HCT116 (cell line): ENCODE measurements around the gene ZNF438. TPM values are rescaled to one million over a fixed set of nuclear protein-coding genes. Genes with fewer than 3 reads are reported as not detected.

Experiments
- ATAC-seq: fragments of 200-7000 bp; cut with Tn5 transposase; 2 replicates; pipeline ENCODE4 v1.9.1; 2020; ENCODE audit warnings: mild to moderate bottlenecking, moderate library complexity
- BruUV-seq: library from RNA; stranded (reverse); fragments of 400-500 nt; replicated peaks from 2 replicates; lab custom pipeline; 2021; lab: Mats Ljungman, UMichigan
- CTCF ChIA-PET: fragments of 300-600 bp; sonication (Branson Sonifier 250); formaldehyde crosslinking; loops from one replicate; lab custom pipeline; 2021; ENCODE audit warnings: antibody characterized with exemption; lab: Charles Lee
- POLR2A ChIA-PET: fragments of 300-600, 350-600 bp; sonication (Branson Sonifier 250); formaldehyde crosslinking; loops from one replicate; lab custom pipeline; 2021; ENCODE audit warnings: antibody characterized with exemption; lab: Charles Lee
- RAD21 ChIA-PET, 2 experiments: fragments of 300-600 bp; sonication (Branson Sonifier 250); formaldehyde crosslinking; loops; one replicate each; lab custom pipeline; 2023; ENCODE audit warnings: low total read pairs in 2 of 2; ENCODE audit not compliant: uncharacterized antibody in 2 of 2, unreplicated experiment in 2 of 2, low non-redundant PET in 1 of 2; lab: Charles Lee
- DNase-seq: peaks from one replicate; pipeline ENCODE4 v3.0.0-alpha.2; 2010; ENCODE audit warnings: low read depth, low spot score
- H2AFZ ChIP-seq: fragments of 200-600 bp; shearing (Covaris generic), sonication (generic); 2 replicates; pipeline ENCODE4 v1.6.1; 2017; ENCODE audit warnings: low read depth, mixed run types, mixed read lengths, antibody characterized with exemption, low read length; ENCODE audit not compliant: poor library complexity, severe bottlenecking
- H3K27ac ChIP-seq: 2 replicates; pipeline ENCODE4 v1.5.1; 2012; ENCODE audit warnings: low read depth, low read length
- H3K27me3 ChIP-seq: fragments of 200-600 bp; sonication (generic); 2 replicates; pipeline ENCODE4 v1.6.1; 2016; ENCODE audit warnings: mixed run types, low read length, mixed read lengths; ENCODE audit not compliant: insufficient read depth
- H3K36me3 ChIP-seq, 2 experiments: fragments of 200-500 bp in 1 of 2; fragments of 200-600 bp in 1 of 2; sonication (Bioruptor generic) in 1 of 2; sonication (generic) in 1 of 2; 2 replicates each; pipeline versions ENCODE4 v1.5.1 to v1.6.1; 2014 to 2016; ENCODE audit warnings: low read length in 2 of 2, inconsistent platforms in 1 of 2, mixed read lengths in 1 of 2, mixed run types in 1 of 2; ENCODE audit not compliant: insufficient read depth in 2 of 2, control insufficient read depth in 1 of 2
- H3K4me1 ChIP-seq, 2 experiments: fragments of 200-600 bp in 1 of 2; sonication (generic) in 1 of 2; 2 replicates each; pipeline versions ENCODE4 v1.5.1 to v1.6.1; 2012 to 2017; ENCODE audit warnings: low read length in 2 of 2, inconsistent platforms in 1 of 2, mild to moderate bottlenecking in 1 of 2, mixed read lengths in 1 of 2, mixed run types in 1 of 2, moderate library complexity in 1 of 2; ENCODE audit not compliant: insufficient read depth in 2 of 2, control insufficient read depth in 1 of 2
- H3K4me2 ChIP-seq: fragments of 200-600 bp; sonication (generic); 2 replicates; pipeline ENCODE4 v1.6.1; 2017; ENCODE audit warnings: mixed run types, low read length, mixed read lengths
- H3K4me3 ChIP-seq, 2 experiments: fragments of 200-600 bp in 1 of 2; sonication (generic) in 1 of 2; replicated peaks in 1 of 2; 2 replicates each; pipeline ENCODE4 v1.5.1; 2011 to 2016; ENCODE audit warnings: low read length in 2 of 2, control low read depth in 1 of 2, low read depth in 1 of 2, mild to moderate bottlenecking in 1 of 2, mixed read lengths in 1 of 2, mixed run types in 1 of 2
- H3K79me2 ChIP-seq: fragments of 200-600 bp; sonication (generic); 2 replicates; pipeline ENCODE4 v1.6.1; 2017; ENCODE audit warnings: mild to moderate bottlenecking, mixed run types, low read length, moderate library complexity, mixed read lengths; ENCODE audit not compliant: insufficient read depth
- H3K9ac ChIP-seq: fragments of 200-600 bp; sonication (generic); 2 replicates; pipeline ENCODE4 v1.6.1; 2016; ENCODE audit warnings: low read length, mixed read lengths
- H3K9me2 ChIP-seq: fragments of 200-600 bp; sonication (generic), shearing (Covaris generic); 2 replicates; pipeline ENCODE4 v1.6.1; 2017; ENCODE audit warnings: mixed run types, mild to moderate bottlenecking, moderate library complexity; ENCODE audit not compliant: insufficient read depth
- H3K9me3 ChIP-seq, 2 experiments: fragments of 200-500 bp in 1 of 2; fragments of 200-600 bp in 1 of 2; sonication (Bioruptor generic) in 1 of 2; sonication (generic) in 1 of 2; 2 replicates each; pipeline ENCODE4 v1.6.1; 2014 to 2017; ENCODE audit warnings: low read length in 2 of 2, mixed read lengths in 2 of 2, inconsistent platforms in 1 of 2, low read depth in 1 of 2, mild to moderate bottlenecking in 1 of 2, mixed run types in 1 of 2, moderate library complexity in 1 of 2; ENCODE audit not compliant: control insufficient read depth in 1 of 2, insufficient read depth in 1 of 2
- H4K20me1 ChIP-seq: fragments of 200-600 bp; sonication (generic), shearing (Covaris generic); 2 replicates; pipeline ENCODE4 v1.6.1; 2017; ENCODE audit warnings: mixed run types, mild to moderate bottlenecking, moderate library complexity; ENCODE audit not compliant: insufficient read depth
- EGR1 ChIP-seq: IDR thresholded peaks from 2 replicates; pipeline ENCODE4 v1.6.1; 2012; ENCODE audit warnings: low read depth
- ELF1 ChIP-seq: IDR thresholded peaks from 2 replicates; pipeline ENCODE4 v1.6.1; 2012; ENCODE audit warnings: low read depth, borderline replicate concordance
- EZH2 ChIP-seq: fragments of 200-600 bp; sonication (generic); IDR thresholded peaks from 2 replicates; pipeline ENCODE4 v1.6.1; 2017; ENCODE audit warnings: antibody characterized with exemption, mixed run types
- EZH2phosphoT487 ChIP-seq: fragments of 200-600 bp; IDR thresholded peaks from 2 replicates; pipeline ENCODE4 v1.6.1; 2018; ENCODE audit warnings: antibody characterized with exemption, borderline replicate concordance
- FOSL1 ChIP-seq: IDR thresholded peaks from 2 replicates; pipeline ENCODE4 v1.6.1; 2012; ENCODE audit warnings: low read depth
- JUND ChIP-seq: IDR thresholded peaks from 2 replicates; pipeline ENCODE4 v1.6.1; 2012
- POLR2A ChIP-seq: IDR thresholded peaks from 2 replicates; pipeline ENCODE4 v1.7.0; 2011; ENCODE audit warnings: borderline replicate concordance; ENCODE audit not compliant: insufficient read depth, insufficient read length; ENCODE audit errors: extremely low read depth
- POLR2AphosphoS5 ChIP-seq: IDR thresholded peaks from 2 replicates; pipeline ENCODE4 v1.6.1; 2011; ENCODE audit warnings: mild to moderate bottlenecking, low read depth, low read length, moderate library complexity
- RAD21 ChIP-seq: IDR thresholded peaks from 2 replicates; pipeline ENCODE4 v1.6.1; 2012; ENCODE audit warnings: low read depth, mild to moderate bottlenecking
- SRF ChIP-seq: IDR thresholded peaks from 2 replicates; pipeline ENCODE4 v1.6.1; 2012; ENCODE audit warnings: low read depth
- ZFX ChIP-seq: fragments of 450-650 bp; IDR thresholded peaks from 2 replicates; pipeline ENCODE4 v1.6.1; 2017
- intact Hi-C: fragments of 100-400 bp; cut with micrococcal nuclease; formaldehyde crosslinking; loops from 2 replicates; pipeline ENCODE4 v1.10.0; 2022
- total RNA-seq: library from RNA; stranded (reverse); gene quantifications from one replicate; pipeline ENCODE4 v1.2.1, GENCODE V29; 2021; ENCODE audit not compliant: unreplicated experiment
- TF ChIP-seq, protein P1 (sequence below): IDR thresholded peaks from 2 replicates; pipeline ENCODE4 v1.6.1; 2012; ENCODE audit warnings: low read depth
- TF ChIP-seq, protein P2 (sequence below): IDR thresholded peaks from 2 replicates; pipeline ENCODE4 v1.6.1; 2011; ENCODE audit warnings: mild to moderate bottlenecking, low read length, moderate library complexity; ENCODE audit not compliant: insufficient replicate concordance; ENCODE audit errors: extremely low read depth
- TF ChIP-seq, protein P3 (sequence below): IDR thresholded peaks from 2 replicates; pipeline ENCODE4 v1.6.1; 2012
- TF ChIP-seq, protein P4 (sequence below), 3 experiments: fragments of 200-600 bp in 1 of 3; sonication (generic) in 1 of 3; IDR thresholded peaks in 2 of 3; conservative IDR thresholded peaks in 1 of 3; 2 replicates each; pipeline ENCODE4 v1.5.1; 2012 to 2017; ENCODE audit warnings: low read depth in 2 of 3, low read length in 2 of 3, antibody characterized with exemption in 1 of 3, borderline replicate concordance in 1 of 3, control low read depth in 1 of 3, mild to moderate bottlenecking in 1 of 3, mixed read lengths in 1 of 3, mixed run types in 1 of 3, moderate library complexity in 1 of 3; ENCODE audit not compliant: insufficient read depth in 1 of 3

ZNF438 gene
- total RNA-seq, 1 experiment from 2014 or later = 3.3 TPM

DNA sequence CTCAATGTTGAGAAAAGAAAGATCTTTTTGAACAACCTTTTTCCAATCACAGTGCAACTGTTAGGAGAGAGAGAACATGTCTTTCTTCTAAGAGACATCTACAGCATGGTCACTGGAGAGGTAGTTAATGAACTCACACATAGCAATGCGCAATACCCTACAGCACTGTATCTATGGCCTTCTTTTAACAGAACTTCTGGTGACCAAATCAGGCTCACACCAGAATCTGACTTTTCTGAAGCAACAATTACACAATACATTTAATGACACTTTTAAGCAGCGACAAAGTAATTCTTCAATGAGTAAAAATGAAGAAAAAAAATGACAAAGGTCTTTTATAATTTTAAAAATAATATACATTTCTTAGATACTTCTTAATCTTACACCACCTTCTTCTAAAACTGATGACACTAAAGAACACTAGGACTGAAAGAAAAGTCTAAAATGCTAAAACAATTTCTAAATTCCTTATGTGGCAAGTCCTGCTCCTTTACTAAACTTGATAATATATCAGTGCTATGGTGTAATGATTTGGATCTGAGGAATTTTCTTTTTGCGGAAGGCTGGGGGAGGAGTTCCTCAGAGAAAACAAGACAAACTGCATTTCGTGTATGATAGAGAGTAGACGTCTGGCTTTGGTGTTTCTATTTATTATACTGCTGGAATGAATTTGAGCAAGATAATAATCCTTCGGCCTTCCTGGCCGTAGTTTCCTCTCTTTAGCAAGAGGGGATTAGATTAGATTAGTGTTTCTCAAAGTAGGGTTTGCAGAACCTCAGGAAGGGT, 166.3 kb downstream of the ZNF438 start:
- TF ChIP-seq ELF1 = no peak
- no peak for TF ChIP-seq RAD21
- no peak for TF ChIP-seq EZH2
- TF ChIP-seq SRF = no peak
- no peak for TF ChIP-seq EGR1
- no peak for TF ChIP-seq FOSL1
- TF ChIP-seq, protein P1, sequence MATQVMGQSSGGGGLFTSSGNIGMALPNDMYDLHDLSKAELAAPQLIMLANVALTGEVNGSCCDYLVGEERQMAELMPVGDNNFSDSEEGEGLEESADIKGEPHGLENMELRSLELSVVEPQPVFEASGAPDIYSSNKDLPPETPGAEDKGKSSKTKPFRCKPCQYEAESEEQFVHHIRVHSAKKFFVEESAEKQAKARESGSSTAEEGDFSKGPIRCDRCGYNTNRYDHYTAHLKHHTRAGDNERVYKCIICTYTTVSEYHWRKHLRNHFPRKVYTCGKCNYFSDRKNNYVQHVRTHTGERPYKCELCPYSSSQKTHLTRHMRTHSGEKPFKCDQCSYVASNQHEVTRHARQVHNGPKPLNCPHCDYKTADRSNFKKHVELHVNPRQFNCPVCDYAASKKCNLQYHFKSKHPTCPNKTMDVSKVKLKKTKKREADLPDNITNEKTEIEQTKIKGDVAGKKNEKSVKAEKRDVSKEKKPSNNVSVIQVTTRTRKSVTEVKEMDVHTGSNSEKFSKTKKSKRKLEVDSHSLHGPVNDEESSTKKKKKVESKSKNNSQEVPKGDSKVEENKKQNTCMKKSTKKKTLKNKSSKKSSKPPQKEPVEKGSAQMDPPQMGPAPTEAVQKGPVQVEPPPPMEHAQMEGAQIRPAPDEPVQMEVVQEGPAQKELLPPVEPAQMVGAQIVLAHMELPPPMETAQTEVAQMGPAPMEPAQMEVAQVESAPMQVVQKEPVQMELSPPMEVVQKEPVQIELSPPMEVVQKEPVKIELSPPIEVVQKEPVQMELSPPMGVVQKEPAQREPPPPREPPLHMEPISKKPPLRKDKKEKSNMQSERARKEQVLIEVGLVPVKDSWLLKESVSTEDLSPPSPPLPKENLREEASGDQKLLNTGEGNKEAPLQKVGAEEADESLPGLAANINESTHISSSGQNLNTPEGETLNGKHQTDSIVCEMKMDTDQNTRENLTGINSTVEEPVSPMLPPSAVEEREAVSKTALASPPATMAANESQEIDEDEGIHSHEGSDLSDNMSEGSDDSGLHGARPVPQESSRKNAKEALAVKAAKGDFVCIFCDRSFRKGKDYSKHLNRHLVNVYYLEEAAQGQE = no peak
- no peak for TF ChIP-seq POLR2A
- no peak for TF ChIP-seq EZH2phosphoT487
- no peak for TF ChIP-seq ZFX
- TF ChIP-seq JUND = no peak
- TF ChIP-seq, protein P2, sequence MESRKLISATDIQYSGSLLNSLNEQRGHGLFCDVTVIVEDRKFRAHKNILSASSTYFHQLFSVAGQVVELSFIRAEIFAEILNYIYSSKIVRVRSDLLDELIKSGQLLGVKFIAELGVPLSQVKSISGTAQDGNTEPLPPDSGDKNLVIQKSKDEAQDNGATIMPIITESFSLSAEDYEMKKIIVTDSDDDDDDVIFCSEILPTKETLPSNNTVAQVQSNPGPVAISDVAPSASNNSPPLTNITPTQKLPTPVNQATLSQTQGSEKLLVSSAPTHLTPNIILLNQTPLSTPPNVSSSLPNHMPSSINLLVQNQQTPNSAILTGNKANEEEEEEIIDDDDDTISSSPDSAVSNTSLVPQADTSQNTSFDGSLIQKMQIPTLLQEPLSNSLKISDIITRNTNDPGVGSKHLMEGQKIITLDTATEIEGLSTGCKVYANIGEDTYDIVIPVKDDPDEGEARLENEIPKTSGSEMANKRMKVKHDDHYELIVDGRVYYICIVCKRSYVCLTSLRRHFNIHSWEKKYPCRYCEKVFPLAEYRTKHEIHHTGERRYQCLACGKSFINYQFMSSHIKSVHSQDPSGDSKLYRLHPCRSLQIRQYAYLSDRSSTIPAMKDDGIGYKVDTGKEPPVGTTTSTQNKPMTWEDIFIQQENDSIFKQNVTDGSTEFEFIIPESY = no peak
- no peak for TF ChIP-seq POLR2AphosphoS5
- TF ChIP-seq, protein P3, sequence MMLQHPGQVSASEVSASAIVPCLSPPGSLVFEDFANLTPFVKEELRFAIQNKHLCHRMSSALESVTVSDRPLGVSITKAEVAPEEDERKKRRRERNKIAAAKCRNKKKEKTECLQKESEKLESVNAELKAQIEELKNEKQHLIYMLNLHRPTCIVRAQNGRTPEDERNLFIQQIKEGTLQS = no peak
- TF ChIP-seq, protein P4, sequence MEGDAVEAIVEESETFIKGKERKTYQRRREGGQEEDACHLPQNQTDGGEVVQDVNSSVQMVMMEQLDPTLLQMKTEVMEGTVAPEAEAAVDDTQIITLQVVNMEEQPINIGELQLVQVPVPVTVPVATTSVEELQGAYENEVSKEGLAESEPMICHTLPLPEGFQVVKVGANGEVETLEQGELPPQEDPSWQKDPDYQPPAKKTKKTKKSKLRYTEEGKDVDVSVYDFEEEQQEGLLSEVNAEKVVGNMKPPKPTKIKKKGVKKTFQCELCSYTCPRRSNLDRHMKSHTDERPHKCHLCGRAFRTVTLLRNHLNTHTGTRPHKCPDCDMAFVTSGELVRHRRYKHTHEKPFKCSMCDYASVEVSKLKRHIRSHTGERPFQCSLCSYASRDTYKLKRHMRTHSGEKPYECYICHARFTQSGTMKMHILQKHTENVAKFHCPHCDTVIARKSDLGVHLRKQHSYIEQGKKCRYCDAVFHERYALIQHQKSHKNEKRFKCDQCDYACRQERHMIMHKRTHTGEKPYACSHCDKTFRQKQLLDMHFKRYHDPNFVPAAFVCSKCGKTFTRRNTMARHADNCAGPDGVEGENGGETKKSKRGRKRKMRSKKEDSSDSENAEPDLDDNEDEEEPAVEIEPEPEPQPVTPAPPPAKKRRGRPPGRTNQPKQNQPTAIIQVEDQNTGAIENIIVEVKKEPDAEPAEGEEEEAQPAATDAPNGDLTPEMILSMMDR (IDR thresholded peaks at IDR 0.05 in 2 of 3, conservative IDR thresholded peaks at IDR 0.05 in 1 of 3; ENCODE audit: borderline replicate concordance in 1 of 3, insufficient read depth in 1 of 3, low read depth in 2 of 3, low read length in 2 of 3) = no peak
- no peaks in the 10 kb centered on the region for H3K4me1 ChIP-seq
- intact Hi-C loops = no loop called here
- H3K36me3 ChIP-seq = no peaks in the 10 kb centered on the region
- no peaks in the 10 kb centered on the region for H3K9me2 ChIP-seq
- no peaks in the 10 kb centered on the region for H3K9me3 ChIP-seq
- H3K4me2 ChIP-seq = no peak overlapping the region
- BruUV-seq = no TSS peak
- H3K27ac ChIP-seq = no peak overlapping the region
- DNase-seq = no peak
- H3K9ac ChIP-seq = no peak overlapping the region
- ChIA-PET CTCF (no interaction called here), RAD21 (no interaction called here), POLR2A (no interaction called here)
- H3K79me2 ChIP-seq = no peaks in the 10 kb centered on the region
- ATAC-seq = no peak
- no peaks in the 10 kb centered on the region for H3K27me3 ChIP-seq
- H2AFZ ChIP-seq = no peak overlapping the region
- no peak overlapping the region for H3K4me3 ChIP-seq
- no peaks in the 10 kb centered on the region for H4K20me1 ChIP-seq
